IPS-15b (cell line): ENCODE results near the gene TFDP2.
"Not testable (repeated sequence)": the region's sequence is repeated elsewhere in the genome, so short reads cannot be mapped to it uniquely, and the experiment has no call there.

Source experiments
- H3K27me3 ChIP-seq: one replicate; pipeline ENCODE4 v1.6.1; 2013; ENCODE audit warnings: low read length; ENCODE audit not compliant: control insufficient read depth, insufficient read depth
- H3K36me3 ChIP-seq: one replicate; pipeline ENCODE4 v1.6.1; 2013; ENCODE audit warnings: low read length; ENCODE audit not compliant: control insufficient read depth, insufficient read depth
- H3K4me1 ChIP-seq: one replicate; pipeline ENCODE4 v1.6.1; 2013; ENCODE audit warnings: mild to moderate bottlenecking, low read length; ENCODE audit not compliant: control insufficient read depth, insufficient read depth
- H3K4me3 ChIP-seq: one replicate; pipeline ENCODE4 v1.5.1; 2013; ENCODE audit warnings: low read depth, low read length
- H3K9ac ChIP-seq: one replicate; pipeline ENCODE4 v1.6.1; 2013; ENCODE audit warnings: low read depth, mild to moderate bottlenecking, low read length
- H3K9me3 ChIP-seq: one replicate; pipeline ENCODE4 v1.6.1; 2013; ENCODE audit warnings: mild to moderate bottlenecking, low read length; ENCODE audit not compliant: control insufficient read depth, insufficient read depth

TFDP2 gene

DNA sequence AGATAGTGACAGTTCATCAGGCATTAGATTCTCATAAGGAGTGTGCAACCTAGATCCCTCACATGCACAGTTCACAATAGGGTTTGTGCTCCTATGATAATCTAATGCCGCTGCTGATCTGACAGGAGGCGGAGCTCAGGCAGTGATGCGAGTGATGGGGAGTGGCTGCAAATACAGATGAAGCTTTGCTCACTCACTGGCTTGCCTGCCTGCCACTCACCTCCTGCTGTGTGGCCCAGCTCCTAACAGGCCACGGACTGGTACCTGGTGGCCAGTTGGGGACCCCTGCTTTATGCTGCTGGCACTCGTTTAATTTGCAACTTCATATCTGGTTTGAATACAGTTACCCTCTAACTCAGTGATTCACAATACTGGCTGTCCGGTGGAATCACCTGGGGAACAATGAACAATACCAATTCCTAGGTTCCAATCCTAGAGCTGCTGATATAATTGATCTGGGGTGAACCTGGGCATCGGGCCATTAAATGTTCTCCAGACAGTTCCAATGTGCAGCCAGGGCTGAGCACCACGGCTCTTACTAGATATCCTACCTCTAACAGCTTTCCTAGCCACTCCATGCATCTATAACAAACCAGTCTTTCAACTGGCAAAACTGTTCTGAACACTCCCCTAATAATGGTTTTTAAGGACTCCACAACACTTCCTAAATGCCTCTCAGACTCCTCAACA, 141.5 kb downstream of the TFDP2 start:
- Histone ChIP-seq H3K9me3 (no peaks in the 10 kb centered on the region), H3K4me1 (no peaks in the 10 kb centered on the region), H3K27me3 (no peaks in the 10 kb centered on the region), H3K36me3 (no peaks in the 10 kb centered on the region), H3K9ac (no peak overlapping the region), H3K4me3 (no peak overlapping the region)

DNA sequence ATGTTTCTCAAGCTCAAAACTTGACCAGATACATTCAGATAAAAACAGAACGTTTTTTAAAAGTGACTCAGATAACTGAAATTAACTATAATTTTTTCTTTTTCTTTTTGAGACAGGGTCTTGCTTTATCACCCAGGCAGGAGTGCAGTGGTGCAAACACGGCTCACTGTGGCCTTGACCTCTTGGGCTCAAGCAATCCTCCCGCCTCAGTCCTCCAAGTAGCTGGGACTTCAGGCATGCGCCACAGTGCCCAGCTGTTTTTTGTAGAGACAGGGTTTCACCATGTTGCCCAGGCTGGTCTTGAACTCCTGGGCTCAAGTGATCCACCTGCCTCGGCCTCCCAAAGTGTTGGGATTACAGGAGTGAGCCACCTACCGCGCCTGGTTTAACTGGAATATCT, 144.4 kb downstream of the TFDP2 start:
- H3K4me1 ChIP-seq, H3K4me3 ChIP-seq, H3K9me3 ChIP-seq, H3K9ac ChIP-seq, H3K27me3 ChIP-seq, H3K36me3 ChIP-seq: not testable (repeated sequence)

DNA sequence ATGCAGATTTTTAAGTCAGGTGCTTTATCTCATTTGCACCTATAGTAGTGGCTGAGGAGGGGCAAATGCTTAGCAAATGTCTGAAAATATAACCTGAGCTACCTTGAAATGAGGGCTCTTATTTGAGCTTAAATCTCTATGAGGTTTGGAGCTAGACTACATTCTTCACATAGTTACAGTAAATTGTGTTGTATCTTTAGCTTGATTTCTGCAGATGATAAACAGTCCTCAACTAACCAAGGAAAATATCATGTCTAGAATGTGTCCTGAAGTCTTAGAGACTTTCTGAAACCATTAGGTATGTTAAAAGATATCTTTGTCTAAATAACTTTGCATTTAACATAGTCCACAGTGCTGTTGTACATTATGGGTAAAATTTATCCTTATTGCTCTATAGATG, 145.3 kb downstream of the TFDP2 start:
- Histone ChIP-seq H3K36me3 (no peaks in the 10 kb centered on the region), H3K27me3 (no peaks in the 10 kb centered on the region), H3K4me1 (no peaks in the 10 kb centered on the region), H3K9ac (no peak overlapping the region), H3K9me3 (no peaks in the 10 kb centered on the region), H3K4me3 (no peak overlapping the region)

DNA sequence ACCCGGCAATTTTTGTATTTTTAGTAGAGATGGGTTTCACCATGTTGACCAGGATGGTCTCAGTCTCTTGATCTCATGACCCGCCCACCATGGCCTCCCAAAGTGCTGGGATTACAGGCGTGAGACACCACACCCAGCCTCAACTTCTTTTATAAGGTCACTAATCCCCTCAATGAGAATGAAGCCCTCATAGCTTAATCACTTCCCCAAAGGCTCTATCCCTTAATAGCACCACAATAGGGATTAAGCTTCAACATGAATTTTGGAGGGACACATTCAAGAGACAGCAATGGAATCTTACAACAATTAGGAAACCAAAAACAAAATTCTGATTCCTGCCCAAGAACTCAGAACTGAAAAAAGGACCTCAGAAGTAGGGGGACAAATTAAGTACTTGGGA, 146.1 kb downstream of the TFDP2 start:
- Histone ChIP-seq H3K36me3 (no peaks in the 10 kb centered on the region), H3K9ac (no peak overlapping the region), H3K4me1 (no peaks in the 10 kb centered on the region), H3K9me3 (no peaks in the 10 kb centered on the region), H3K4me3 (no peak overlapping the region), H3K27me3 (no peaks in the 10 kb centered on the region)

DNA sequence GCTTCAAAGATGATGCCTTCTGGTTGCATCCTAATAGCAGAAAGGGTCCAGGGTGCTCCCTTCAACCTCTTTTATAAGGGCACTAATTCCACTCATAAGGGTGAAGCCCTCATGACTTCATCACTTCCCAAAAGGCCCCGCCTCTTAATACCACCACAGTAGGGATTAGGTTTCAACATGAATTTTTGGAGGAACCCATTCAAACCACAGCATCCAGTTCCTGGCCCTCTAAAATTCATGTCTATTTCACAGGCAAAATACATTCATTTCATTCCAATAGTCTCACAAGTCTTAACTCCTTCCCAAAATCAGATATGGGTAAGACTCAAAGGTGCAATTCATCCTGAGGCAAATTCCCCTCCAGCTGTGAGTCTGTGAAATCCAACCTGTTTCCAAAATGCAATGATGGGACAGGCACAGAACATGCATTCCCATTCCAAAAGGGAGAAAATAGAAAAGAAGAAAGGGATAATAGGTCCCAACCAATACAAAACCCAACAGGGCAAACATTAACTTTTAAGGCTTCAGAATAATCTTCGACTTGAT, 148.9 kb downstream of the TFDP2 start:
- H3K27me3 ChIP-seq: no peaks in the 10 kb centered on the region
- no peaks in the 10 kb centered on the region for H3K36me3 ChIP-seq
- peaks cover 5% of the 10 kb centered on the region for H3K4me1 ChIP-seq
- H3K9me3 ChIP-seq: no peaks in the 10 kb centered on the region
- H3K4me3 ChIP-seq: no peak overlapping the region
- no peak overlapping the region for H3K9ac ChIP-seq

DNA sequence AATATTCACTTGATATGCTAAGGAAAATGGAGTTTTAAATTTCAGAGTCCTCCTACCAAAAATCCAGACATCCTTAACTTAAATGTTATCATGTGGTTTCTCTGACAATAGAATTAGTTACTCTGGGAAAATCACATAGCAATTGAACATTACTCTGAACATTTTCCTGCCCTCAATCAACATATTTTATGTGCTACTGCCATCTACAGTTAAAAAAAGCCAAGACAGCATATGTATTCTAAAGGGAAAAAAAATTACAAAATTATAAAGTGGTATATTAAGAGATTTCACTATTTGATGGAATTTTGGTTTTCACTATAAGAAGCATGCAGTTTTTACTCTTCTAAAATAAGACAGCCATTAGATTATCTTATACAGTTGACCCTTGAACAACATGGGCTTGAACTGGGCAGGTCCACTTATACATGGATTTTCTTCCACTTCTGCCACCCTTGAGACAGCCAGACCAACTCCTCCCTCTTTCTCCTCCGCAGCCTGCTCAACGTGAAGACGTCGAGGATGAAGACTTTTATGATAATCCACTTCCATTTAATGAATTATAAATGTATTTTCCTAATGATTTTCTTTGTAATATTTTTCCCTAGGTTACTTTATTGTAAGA, 150.6 kb downstream of the TFDP2 start:
- Histone ChIP-seq H3K9ac (no peak overlapping the region), H3K36me3 (no peaks in the 10 kb centered on the region), H3K27me3 (no peaks in the 10 kb centered on the region), H3K4me3 (no peak overlapping the region), H3K4me1 (peaks cover 5% of the 10 kb centered on the region), H3K9me3 (no peaks in the 10 kb centered on the region)

DNA sequence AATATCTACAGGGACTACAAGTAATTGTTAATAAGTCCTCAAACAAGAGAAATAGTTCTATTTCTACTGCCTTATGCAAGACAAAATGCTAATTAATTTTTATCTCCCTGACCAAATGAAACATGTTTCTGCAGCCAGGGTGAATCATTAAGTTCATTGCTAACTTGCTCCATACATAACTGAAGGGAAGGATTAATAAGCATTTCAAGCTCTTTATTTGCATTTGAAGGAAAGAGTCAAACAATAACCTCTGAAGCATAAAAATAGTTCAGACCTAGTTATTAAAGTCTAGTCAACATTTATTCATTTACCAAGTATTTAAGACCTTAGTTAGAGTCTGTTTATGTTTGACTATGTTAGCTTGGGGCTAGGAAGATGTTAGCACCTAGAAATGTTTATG, 152.9 kb downstream of the TFDP2 start:
- H3K4me1 ChIP-seq: peaks cover 5% of the 10 kb centered on the region
- no peak overlapping the region for H3K4me3 ChIP-seq
- no peaks in the 10 kb centered on the region for H3K9me3 ChIP-seq
- H3K27me3 ChIP-seq: no peaks in the 10 kb centered on the region
- H3K36me3 ChIP-seq: no peaks in the 10 kb centered on the region
- H3K9ac ChIP-seq: no peak overlapping the region

DNA sequence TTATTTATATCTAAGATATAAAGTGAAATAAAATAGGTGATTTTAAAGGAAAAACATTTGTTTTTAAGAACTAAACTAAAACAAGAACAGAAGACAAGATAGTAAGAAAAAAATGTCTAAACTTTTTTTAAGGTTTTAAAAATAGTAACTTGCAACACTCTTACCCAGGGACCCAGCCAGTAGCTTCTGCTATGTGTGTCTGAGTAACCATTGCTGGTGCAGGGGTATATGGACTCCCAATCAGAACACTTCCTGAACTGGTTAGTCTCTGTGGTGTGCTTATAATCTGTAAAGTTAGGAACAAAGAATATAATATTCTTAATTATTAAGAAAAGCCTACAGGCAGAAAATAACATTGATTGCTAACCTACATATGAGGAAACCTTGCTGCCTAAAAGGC, 154.5 kb downstream of the TFDP2 start:
- H3K9me3 ChIP-seq: no peaks in the 10 kb centered on the region
- H3K4me3 ChIP-seq: no peak overlapping the region
- H3K9ac ChIP-seq: no peak overlapping the region
- peaks cover 5% of the 10 kb centered on the region for H3K4me1 ChIP-seq
- no peaks in the 10 kb centered on the region for H3K27me3 ChIP-seq
- H3K36me3 ChIP-seq: no peaks in the 10 kb centered on the region

DNA sequence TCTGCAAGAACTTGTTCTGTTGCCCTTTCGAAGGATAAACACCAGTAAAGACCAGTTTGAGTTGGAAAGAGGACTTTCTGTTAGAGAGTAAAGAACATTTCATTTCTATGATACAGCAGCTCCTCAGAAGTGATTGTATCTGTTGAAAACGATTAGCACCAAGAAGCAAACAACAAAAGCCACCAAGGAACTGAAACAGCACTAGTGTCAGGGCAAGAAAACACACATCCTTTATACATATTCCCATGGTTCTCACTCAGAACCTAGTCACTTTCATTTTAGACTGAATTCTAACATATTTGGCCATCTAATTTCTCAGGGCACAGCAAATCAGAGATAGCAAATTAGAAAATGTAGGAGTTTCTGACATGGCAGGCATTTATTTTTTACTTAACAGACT, 156.8 kb downstream of the TFDP2 start:
- H3K36me3 ChIP-seq: no peaks in the 10 kb centered on the region
- H3K9ac ChIP-seq: no peak overlapping the region
- H3K4me1 ChIP-seq: peaks cover 5% of the 10 kb centered on the region
- no peaks in the 10 kb centered on the region for H3K9me3 ChIP-seq
- H3K4me3 ChIP-seq: no peak overlapping the region
- no peaks in the 10 kb centered on the region for H3K27me3 ChIP-seq

DNA sequence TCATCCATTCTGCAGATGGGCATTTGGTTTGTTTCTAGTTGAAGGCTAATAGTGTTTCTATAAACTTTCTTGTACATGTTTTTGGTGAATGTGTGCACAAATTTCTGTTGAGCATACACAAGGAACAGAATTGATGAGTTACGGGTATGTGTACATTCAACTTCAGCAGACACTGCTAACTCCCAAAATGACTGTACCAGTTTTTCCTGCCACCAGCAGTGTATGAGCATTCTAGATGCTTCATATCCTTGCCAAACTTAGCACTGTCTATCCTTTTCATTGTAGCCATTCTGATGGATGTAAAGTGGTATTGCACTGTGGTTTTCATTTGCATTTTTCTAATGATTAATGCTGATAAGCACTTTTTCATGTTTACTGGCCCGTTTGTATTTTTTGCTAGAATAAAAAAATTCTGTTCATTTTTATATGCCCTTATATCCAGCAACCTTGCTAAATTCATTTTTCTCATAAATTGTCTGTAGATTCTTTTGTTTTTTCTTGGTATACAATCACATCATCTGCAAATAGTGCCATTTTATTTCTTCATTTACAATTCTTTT, 162.7 kb downstream of the TFDP2 start:
- Histone ChIP-seq H3K36me3 (no peaks in the 10 kb centered on the region), H3K4me1 (no peaks in the 10 kb centered on the region), H3K9me3 (no peaks in the 10 kb centered on the region), H3K4me3 (no peak overlapping the region), H3K27me3 (no peaks in the 10 kb centered on the region), H3K9ac (no peak overlapping the region)

DNA sequence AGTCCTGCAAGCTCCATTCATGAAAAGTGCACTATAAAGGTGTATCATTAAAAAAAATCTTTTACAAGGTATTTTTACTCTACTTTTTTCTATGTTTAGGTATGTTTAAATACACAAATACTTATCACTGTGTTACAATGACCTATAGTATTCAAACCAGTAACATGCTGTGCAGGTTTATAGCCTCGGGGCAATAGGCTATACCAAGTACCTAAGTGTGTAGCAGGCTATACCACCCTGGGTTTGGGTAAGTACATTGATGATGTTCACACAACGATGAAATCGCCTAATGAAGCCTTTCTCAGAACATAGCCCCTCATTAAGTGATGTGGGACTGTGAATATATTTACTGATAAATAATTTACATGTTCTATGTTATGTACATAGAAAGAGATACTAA, 168.3 kb downstream of the TFDP2 start:
- Histone ChIP-seq H3K4me1 (no peaks in the 10 kb centered on the region), H3K9me3 (no peaks in the 10 kb centered on the region), H3K36me3 (no peaks in the 10 kb centered on the region), H3K27me3 (no peaks in the 10 kb centered on the region), H3K4me3 (no peak overlapping the region), H3K9ac (no peak overlapping the region)

DNA sequence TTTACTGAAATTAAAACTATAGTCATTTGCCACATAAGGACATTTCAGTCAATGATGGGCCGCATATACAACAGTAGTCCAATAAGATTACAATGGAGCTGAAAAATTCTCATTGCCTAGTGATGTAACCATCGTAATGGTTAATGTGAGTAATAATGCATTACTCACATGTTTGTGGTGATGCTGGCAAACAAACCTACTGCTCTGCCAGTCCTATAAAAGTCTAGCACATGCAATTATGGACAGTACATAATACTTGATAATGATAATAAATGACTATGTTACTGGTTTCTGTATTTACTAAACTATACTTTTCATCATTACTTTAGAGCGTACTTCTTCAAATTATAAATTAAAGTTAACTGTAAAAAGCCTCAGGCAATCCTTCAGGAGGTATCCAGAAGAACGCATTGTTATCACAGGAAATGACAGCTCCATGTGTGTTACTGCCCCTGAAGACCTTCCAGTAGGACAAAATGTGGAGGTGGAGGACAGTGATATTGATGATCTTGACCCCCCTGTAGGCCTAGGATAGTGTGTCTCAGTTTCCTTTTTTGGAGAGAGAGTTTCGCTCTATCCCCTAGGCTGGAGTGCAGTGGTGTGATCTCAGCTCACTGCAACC, 170.2 kb downstream of the TFDP2 start:
- no peaks in the 10 kb centered on the region for H3K9me3 ChIP-seq
- H3K9ac ChIP-seq: no peak overlapping the region
- H3K27me3 ChIP-seq: no peaks in the 10 kb centered on the region
- no peak overlapping the region for H3K4me3 ChIP-seq
- no peaks in the 10 kb centered on the region for H3K36me3 ChIP-seq
- no peaks in the 10 kb centered on the region for H3K4me1 ChIP-seq
